ENCODE measurements around the gene SCARB2. TPM values are rescaled to one million over a fixed set of nuclear protein-coding genes. Genes with fewer than 3 reads are reported as not detected.
"Not testable (repeated sequence)": the region's sequence is repeated elsewhere in the genome, so short reads cannot be mapped to it uniquely, and the experiment has no call there.

The SCARB2 gene
- total RNA-seq, result 180 and 259 TPM in 2 replicates

DNA sequence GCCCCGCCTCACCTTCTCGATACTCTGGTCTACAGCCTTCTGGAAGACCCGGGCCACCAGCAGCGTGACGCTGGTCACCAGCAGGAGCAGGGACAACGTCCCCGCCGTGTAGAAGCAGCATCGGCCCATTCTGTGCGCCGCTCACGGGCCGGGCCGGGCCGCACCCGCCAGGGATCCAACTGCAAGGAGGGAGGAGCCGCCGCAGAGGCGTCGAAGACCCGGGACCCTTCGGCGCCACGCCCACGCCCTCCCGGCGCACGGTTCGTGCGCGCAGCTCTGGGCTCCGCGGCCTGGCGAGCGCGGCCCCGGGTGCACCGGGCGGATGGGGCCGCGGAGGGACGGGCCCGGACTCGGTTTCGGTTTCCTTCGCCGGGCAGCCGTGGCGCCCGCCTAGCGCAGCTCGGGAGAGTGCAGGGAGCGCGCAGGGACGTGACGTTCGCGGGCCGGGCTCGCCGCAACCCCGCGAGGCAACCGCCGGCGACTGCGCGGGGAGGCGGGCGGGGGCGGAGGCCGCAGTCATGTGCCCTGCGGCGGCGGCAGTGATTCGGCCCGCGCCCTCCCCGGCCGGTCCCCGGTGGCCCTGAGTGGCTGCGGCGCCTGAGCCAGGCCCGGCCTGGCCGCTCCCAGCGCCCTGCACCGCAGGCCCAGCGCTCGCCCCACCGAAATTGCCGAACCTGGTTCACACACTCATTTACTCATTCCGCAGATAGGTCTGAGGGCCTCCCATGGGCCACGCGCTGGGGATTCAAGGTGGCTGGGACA lies at the start of gene SCARB2:
Gene SCARB2 (minus strand): TSS at position 410 of the 762 bp plus-strand sequence. CDS start 281 bp downstream, at position 129.
- no peak for DNase-seq (ENCODE audit: low read depth)

GRCh38 chr4:76260571-76260970 lies 46.9 kb upstream of the SCARB2 start:
- no peak for DNase-seq (ENCODE audit: low read depth)

DNA sequence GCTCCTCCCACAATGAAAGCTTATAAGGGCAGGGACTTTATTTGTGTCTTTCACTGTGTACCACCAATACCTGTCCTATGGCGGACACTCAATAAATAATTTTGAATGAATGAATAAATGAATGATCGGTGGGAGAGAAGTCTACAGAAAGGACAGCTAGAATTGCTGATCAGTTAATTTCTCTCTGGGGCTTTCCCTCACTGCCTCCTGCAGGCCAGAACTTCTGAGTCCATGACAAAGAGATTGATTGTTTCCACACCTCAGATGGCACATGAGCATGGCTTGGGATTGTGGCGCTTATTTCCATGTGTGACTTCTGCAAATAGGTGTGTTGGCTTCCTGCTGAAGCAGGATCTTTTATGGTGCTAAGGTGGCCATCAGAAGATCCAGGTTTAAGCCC lies 44.2 kb upstream of the SCARB2 start:
- no peak for DNase-seq (ENCODE audit: low read depth)

DNA sequence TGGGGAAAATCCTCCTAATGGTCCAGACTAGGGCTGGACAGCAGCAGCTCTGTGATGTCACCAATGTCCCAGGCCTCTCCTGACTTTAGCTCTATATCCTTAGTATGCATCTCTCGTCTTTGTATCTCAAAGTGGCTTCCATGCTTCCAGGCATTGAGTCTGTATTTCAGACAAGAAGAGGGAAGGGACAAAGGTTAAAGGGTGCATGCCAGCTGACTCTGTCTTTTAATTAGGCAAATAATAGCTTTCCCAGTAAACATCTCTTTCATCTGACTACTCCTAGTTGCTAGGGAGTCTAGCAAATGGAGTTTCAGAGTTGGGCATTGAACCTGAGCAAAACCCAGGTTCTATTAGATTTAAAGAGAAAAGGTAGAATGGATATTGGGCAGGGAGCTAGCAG lies 43.3 kb upstream of the SCARB2 start:
- DNase-seq (ENCODE audit: low read depth), result no peak

GRCh38 chr4:76256032-76256431 lies 42.4 kb upstream of the SCARB2 start:
- no peak for DNase-seq (ENCODE audit: low read depth)

GRCh38 chr4:76253511-76253910 lies 39.9 kb upstream of the SCARB2 start:
- no peak for DNase-seq (ENCODE audit: low read depth)

GRCh38 chr4:76252271-76252653 lies 38.6 kb upstream of the SCARB2 start:
- no peak for DNase-seq (ENCODE audit: low read depth)

DNA sequence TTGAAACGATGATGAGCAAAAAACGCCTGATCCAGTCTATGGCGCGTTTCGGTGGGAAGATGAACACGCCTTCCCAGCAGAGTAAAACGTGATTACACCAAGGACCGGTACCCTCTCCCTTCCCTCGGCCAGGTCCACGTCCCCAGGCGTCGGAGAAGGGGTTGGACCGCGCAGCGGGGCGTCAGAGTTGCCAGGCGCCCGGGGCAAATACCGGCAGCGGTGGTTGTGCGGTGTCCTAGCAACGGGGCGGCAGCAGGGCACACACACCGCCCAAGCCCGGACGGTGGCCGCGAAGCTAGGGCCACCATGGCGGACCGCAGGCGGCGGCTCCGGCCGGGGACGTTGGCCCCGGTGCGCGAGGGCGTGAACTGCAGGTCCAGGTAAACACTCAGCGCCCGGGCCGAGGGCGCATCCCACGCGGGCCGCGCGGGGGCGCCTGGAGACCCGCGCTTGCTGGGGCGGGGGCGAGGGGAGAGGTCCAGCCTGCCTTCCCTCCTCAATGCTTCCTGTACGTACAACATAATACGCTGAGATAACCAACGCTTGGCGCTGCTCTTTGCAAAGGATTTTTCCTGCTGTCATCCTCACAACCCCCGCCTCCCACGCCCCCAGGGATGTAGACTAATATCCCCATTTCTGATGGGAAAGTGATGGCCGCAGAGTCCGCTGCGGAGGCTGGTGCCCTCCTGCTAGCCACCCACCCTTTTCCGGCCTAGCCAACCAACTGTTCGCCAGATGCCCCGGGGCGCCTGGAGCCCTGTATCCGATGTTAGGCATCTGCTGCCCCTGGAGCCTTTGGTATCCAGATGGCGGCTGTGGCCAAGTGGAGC lies 38.0 kb upstream of the SCARB2 start, which contains the start of gene FAM47E:
Gene FAM47E (plus strand): TSS at position 281 of the 830 bp plus-strand sequence. CDS start 26 bp downstream, at position 307.
- peak; percentile 59 for DNase-seq (ENCODE audit: low read depth)

DNA sequence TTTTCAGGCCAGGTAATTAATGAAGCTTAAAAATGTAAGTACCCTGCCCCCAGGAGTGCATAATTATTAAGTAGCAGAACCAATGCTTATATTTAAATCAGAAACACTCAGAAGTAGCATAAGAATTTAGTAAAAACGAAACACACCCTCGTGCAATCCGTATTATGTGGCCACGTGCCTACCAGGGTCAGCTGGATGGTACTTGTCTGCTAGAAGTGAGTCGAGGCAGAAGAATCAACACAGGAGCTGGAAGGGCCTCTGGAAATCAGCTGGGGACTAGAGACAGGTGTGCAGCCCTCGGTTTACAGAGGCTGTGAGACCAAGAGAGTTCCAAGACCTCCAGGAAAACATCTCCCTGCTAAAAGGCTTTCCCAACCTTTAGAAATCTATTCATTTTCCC lies 37.3 kb upstream of the SCARB2 start:
- no peak for DNase-seq (ENCODE audit: low read depth)

GRCh38 chr4:76246852-76247251 lies 33.2 kb upstream of the SCARB2 start:
- DNase-seq (ENCODE audit: low read depth), result no peak

- peak; percentile 7 for DNase-seq (ENCODE audit: low read depth)
These were observed 32.4 kb upstream of the SCARB2 start for GRCh38 chr4:76246025-76246424.

DNA sequence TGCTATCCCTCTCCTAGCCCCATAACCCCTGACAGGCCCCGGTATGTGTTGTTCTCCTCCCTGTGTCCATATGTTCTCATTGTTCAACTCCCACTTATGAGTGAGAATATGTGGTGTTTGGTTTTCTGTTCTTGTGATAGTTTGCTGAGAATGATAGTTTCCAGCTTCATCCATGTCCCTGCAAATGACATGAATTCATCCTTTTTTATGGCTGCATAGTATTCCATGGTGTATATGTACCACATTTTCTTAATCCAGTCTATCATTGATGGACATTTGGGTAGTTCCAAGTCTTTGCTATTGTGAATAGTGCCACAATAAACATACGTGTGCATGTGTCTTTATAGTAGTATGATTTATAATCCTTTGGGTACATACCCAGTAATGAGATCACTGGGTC lies 30.3 kb upstream of the SCARB2 start:
- DNase-seq (ENCODE audit: low read depth), result not testable (repeated sequence)

DNA sequence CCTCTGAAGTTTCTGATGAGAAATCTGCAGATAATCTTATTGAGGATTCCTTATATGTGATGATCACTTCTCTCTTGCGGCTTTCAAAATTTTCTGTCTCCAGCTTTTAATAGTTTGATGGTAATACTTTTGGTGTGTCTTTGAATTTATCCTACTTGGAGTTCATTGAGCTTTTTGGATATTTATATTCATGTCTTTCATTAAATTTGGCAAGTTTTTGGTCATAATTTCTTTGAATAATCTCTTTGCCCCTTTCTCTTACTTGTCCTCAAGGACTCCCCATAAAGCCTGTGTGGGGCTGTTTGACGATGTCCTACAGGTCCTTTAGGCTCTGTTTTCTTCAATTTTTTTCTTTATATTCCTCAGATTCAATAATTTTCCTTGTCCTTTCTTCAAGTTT lies 26.6 kb upstream of the SCARB2 start:
- DNase-seq (ENCODE audit: low read depth), result no peak

- no peak for DNase-seq (ENCODE audit: low read depth)
These were observed 25.1 kb upstream of the SCARB2 start for GRCh38 chr4:76238701-76239100.

DNA sequence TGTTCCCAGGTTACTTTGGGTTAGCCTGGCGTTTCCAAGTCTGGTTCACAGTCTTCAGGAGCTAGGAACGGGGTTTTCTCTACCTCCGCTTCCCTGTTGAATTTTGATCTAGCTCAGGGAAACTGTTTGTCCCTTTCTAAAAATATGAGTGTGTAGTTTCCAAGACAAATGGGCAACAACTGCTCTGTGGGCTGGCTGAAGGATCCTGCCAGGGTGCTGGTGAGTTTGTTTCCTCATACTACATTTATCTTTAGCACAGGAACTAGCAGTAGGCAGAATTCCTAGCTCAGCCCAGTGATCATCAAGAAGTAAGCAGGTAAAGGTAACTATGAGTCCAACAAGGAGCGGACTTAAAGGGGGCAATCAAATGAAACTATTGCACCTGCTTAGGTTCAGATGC lies 24.6 kb upstream of the SCARB2 start:
- DNase-seq (ENCODE audit: low read depth), result no peak

GRCh38 chr4:76235915-76236314 lies 22.3 kb upstream of the SCARB2 start:
- peak; percentile 44 for DNase-seq (ENCODE audit: low read depth)

GRCh38 chr4:76235407-76235806 lies 21.8 kb upstream of the SCARB2 start:
- no peak for DNase-seq (ENCODE audit: low read depth)

- DNase-seq (ENCODE audit: low read depth), result no peak
These were observed 21.0 kb upstream of the SCARB2 start for GRCh38 chr4:76234679-76235044.

DNA sequence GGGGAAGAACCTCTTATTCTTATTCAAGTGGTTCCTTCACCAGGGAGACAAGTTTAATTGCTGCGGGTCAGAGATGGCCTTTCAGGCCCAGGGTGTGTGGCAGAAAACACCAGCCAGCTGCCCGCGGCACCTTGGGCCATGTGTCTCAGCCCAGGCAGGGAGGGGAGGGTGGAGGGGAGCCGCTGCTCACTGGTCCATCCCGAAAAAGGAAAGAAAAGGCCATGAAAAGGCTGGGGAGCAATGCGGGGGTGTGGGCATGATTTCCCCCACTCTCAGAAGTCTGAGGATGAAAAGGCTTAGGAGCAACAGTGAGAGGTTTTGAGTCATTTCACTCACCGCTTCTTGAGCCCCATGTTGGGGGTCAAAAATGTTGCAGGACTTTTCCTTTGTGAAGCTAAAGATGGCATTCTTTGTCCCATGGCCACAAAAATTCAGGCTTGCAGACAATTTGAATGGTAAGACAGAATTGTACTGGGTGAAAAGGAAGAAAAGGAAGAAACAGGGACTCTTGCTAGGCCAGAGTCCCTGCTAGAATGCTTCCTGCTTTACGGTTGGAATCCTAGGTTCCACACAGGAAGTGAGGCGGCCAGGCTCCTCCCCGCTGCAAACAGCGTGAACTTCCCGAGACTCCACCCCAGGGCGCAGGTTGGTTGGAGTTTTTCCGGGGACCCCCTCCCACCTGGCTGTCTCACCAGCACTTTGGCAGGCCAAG lies 20.5 kb upstream of the SCARB2 start:
- no peak for DNase-seq (ENCODE audit: low read depth)

DNA sequence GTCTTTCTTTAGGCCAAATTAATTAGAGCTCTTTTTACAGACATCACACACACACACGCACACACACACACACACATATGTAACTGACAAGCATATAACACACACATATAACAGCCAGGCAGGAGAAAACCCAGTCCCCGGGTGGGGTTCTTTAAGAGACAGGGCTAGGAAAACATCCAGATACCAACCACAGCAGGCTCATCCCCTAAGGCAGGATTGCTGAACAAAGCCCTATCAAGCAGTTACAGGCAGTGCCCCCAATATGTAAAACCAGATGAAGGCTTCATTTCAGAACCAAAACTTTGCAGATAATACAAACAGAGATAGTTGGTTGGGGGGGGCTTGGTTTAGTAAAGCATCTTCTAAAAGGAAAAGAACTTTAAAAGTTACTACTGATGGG lies 19.9 kb upstream of the SCARB2 start:
- DNase-seq (ENCODE audit: low read depth), result no peak

GRCh38 chr4:76233083-76233482 lies 19.5 kb upstream of the SCARB2 start:
- DNase-seq (ENCODE audit: low read depth), result no peak

DNA sequence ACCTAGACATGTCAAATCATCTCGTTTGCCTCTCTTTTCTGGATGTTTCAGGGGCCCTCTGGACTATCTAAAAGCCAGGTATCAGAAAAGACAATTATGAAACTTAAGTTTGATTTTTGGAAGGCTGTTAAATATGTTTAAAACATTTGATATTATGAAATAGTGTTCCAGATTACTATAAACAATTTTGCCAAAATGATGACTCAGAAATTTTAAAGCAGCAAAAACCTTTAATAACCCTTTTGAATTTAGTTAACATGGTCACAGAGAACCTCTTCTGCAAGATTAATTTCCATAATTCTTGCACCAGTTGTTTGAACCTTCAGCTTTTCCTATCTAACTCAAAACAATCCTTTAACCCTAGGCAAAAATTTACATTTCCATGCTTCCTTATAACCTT lies 19.1 kb upstream of the SCARB2 start:
- no peak for DNase-seq (ENCODE audit: low read depth)

Data from renal cortical epithelial cell (primary cell).